ENCODE measurements around the gene ATP1A4. TPM values are rescaled to one million over a fixed set of nuclear protein-coding genes. Genes with fewer than 3 reads are reported as not detected.

The ATP1A4 gene
- total and polyA plus RNA-seq, 10 of the 15 experiments (the other 5 are each of a cell fraction or from before 2014, with no cell fraction given): 0.31 to 1.0 (median 0.54) TPM

- no peak overlapping the region for H3K9ac ChIP-seq (ENCODE audit: control insufficient read depth, insufficient read depth, low read length)
- H3K9me3 ChIP-seq (replicated peaks; ENCODE audit: control insufficient read depth, insufficient read depth, low read length): no peaks in the 10 kb centered on the region
- BruUV-seq (replicated peaks): no TSS peak
- H3K4me2 ChIP-seq (ENCODE audit: control insufficient read depth, insufficient read depth): no peak overlapping the region
- ChIA-PET RAD21 (ENCODE audit: unreplicated experiment) (interaction anchor here (1.7 kb wide), 1 partner anchor 16 kb away, joined by 4 read pairs; no protein-coding TSS in a partner anchor), POLR2A (no interaction called here), SMC1A (ENCODE audit: uncharacterized antibody, unreplicated experiment) (interaction anchor here (1.1 to 2.3 kb wide), 3 partner anchors 9 to 77 kb away, joined by 3 to 7 read pairs (median 4); partner anchors contain the start of gene CASQ1), CTCF (interaction anchor here (1.1 to 1.3 kb wide), 2 partner anchors 74 to 75 kb away, joined by 4 to 5 read pairs; no protein-coding TSS in a partner anchor)
- H2AFZ ChIP-seq (ENCODE audit: control insufficient read depth, low read depth, low read length): no peak overlapping the region
- no peaks in the 10 kb centered on the region for H3K79me2 ChIP-seq (ENCODE audit: control insufficient read depth, insufficient read depth, low read length)
- no peak for TF ChIP-seq GABPA (IDR thresholded peaks at IDR 0.05; ENCODE audit: low read depth)
- TF ChIP-seq ZZZ3 (IDR thresholded peaks at IDR 0.05; ENCODE audit: control insufficient read depth, insufficient read length, low read depth): no peak
- no peak for TF ChIP-seq CHD2 (IDR thresholded peaks at IDR 0.05; ENCODE audit: borderline replicate concordance, low read depth, low read length)
- no peak for TF ChIP-seq NFYB (IDR thresholded peaks at IDR 0.05; ENCODE audit: insufficient read depth, low read depth, low read length)
- TF ChIP-seq HDAC2 (IDR thresholded peaks at IDR 0.05): no peak
- TF ChIP-seq TCF12 (IDR thresholded peaks at IDR 0.05; ENCODE audit: low read depth, low read length): no peak
- no peak for TF ChIP-seq NBN (IDR thresholded peaks at IDR 0.05)
- 20% methylated on average over 2 of the region's 2 CpGs for WGBS (ENCODE audit: insufficient coverage, insufficient replicate concordance, low lambda C conversion rate, missing lambda C conversion rate)
- intact Hi-C loops (cut with micrococcal nuclease; ENCODE audit: unreplicated experiment): no loop called here
- H3K4me1 ChIP-seq (ENCODE audit: control insufficient read depth, insufficient read depth, low read length): no peaks in the 10 kb centered on the region
- H3K4me3 ChIP-seq: no peak overlapping the region
- H3K36me3 ChIP-seq (ENCODE audit: control insufficient read depth in 2 of 2, insufficient read depth in 2 of 2, low read length in 1 of 2): no peaks in the 10 kb centered on the region
- no peaks in the 10 kb centered on the region; a peak in 2 of 4 replicates for H3K27me3 ChIP-seq (replicated peaks in 1 of 2; ENCODE audit: control insufficient read depth in 2 of 2, insufficient read depth in 2 of 2, low read length in 1 of 2)
- H3K27ac ChIP-seq (ENCODE audit: control insufficient read depth, insufficient read depth): no peak overlapping the region
- no peak for FAIRE-seq
- no peak for ATAC-seq
- no peaks in the 10 kb centered on the region for H4K20me1 ChIP-seq (ENCODE audit: control insufficient read depth, insufficient read depth)
- in situ Hi-C loops (cut with MboI): no loop called here
- DNase-seq (ENCODE audit: low read depth, low spot score): no peak
Observed at GRCh38 chr1:160178731-160179130, 27.3 kb downstream of the ATP1A4 start.

GRCh38 chr1:160179336-160179735 is 27.9 kb downstream of the ATP1A4 start:
- ChIA-PET SMC1A (ENCODE audit: uncharacterized antibody, unreplicated experiment) (interaction anchor here (1.1 to 2.3 kb wide), 4 partner anchors 10 to 112 kb away, joined by 3 to 7 read pairs (median 4); partner anchors contain the start of gene CASQ1), POLR2A (no interaction called here), RAD21 (ENCODE audit: unreplicated experiment) (no interaction called here), CTCF (interaction anchor here (0.6 to 1.7 kb wide), 6 partner anchors 14 to 197 kb away, joined by 3 to 8 read pairs (median 4); no protein-coding TSS in a partner anchor)
- H4K20me1 ChIP-seq (ENCODE audit: control insufficient read depth, insufficient read depth): no peaks in the 10 kb centered on the region
- FAIRE-seq (no peak), DNase-seq (ENCODE audit: low read depth, low spot score) (no peak), ATAC-seq (no peak)
- H3K4me3 ChIP-seq: no peak overlapping the region
- no peaks in the 10 kb centered on the region for H3K4me1 ChIP-seq (ENCODE audit: control insufficient read depth, insufficient read depth, low read length)
- no peaks in the 10 kb centered on the region; a peak in 1 of 4 replicates for H3K27me3 ChIP-seq (replicated peaks in 1 of 2; ENCODE audit: control insufficient read depth in 2 of 2, insufficient read depth in 2 of 2, low read length in 1 of 2)
- intact Hi-C loops (cut with micrococcal nuclease; ENCODE audit: unreplicated experiment): no loop called here
- no peak overlapping the region for H3K9ac ChIP-seq (ENCODE audit: control insufficient read depth, insufficient read depth, low read length)
- H3K4me2 ChIP-seq (ENCODE audit: control insufficient read depth, insufficient read depth): no peak overlapping the region
- H3K27ac ChIP-seq (ENCODE audit: control insufficient read depth, insufficient read depth): no peak overlapping the region
- no peaks in the 10 kb centered on the region for H3K9me3 ChIP-seq (replicated peaks; ENCODE audit: control insufficient read depth, insufficient read depth, low read length)
- in situ Hi-C loops (cut with MboI): no loop called here
- no TSS peak for BruUV-seq (replicated peaks)
- no peaks in the 10 kb centered on the region for H3K36me3 ChIP-seq (ENCODE audit: control insufficient read depth in 2 of 2, insufficient read depth in 2 of 2, low read length in 1 of 2)
- WGBS (ENCODE audit: insufficient coverage, insufficient replicate concordance, low lambda C conversion rate, missing lambda C conversion rate): 73% methylated on average over 4 of the region's 4 CpGs
- H2AFZ ChIP-seq (ENCODE audit: control insufficient read depth, low read depth, low read length): no peak overlapping the region
- H3K79me2 ChIP-seq (ENCODE audit: control insufficient read depth, insufficient read depth, low read length): no peaks in the 10 kb centered on the region
- TF ChIP-seq NR2F1 (conservative IDR thresholded peaks at IDR 0.05) (no peak), HDGF (IDR thresholded peaks at IDR 0.05) (no peak), SP1 (IDR thresholded peaks at IDR 0.05; ENCODE audit: low read depth, low read length) (no peak), RB1 (IDR thresholded peaks at IDR 0.05; ENCODE audit: borderline replicate concordance) (no peak), MYC (IDR thresholded peaks at IDR 0.05; ENCODE audit: insufficient read depth, insufficient read length, insufficient replicate concordance, low read length, severe bottlenecking) (no peak), CREM (IDR thresholded peaks at IDR 0.05; ENCODE audit: low read depth) (no peak), FOXM1 (IDR thresholded peaks at IDR 0.05; ENCODE audit: low read depth, low read length) (no peak), WRNIP1 (IDR thresholded peaks at IDR 0.05; ENCODE audit: borderline replicate concordance, low read depth, low read length) (no peak), ZNF24 (IDR thresholded peaks at IDR 0.05) (no peak), NKRF (conservative IDR thresholded peaks at IDR 0.05) (no peak), ZZZ3 (IDR thresholded peaks at IDR 0.05; ENCODE audit: control insufficient read depth, insufficient read length, low read depth) (no peak), NFYB (IDR thresholded peaks at IDR 0.05; ENCODE audit: insufficient read depth, low read depth, low read length) (no peak), ZNF622 (IDR thresholded peaks at IDR 0.05) (no peak), NFXL1 (IDR thresholded peaks at IDR 0.05; ENCODE audit: borderline replicate concordance) (no peak)
